ENCODE data around the gene ZKSCAN4.

DNA sequence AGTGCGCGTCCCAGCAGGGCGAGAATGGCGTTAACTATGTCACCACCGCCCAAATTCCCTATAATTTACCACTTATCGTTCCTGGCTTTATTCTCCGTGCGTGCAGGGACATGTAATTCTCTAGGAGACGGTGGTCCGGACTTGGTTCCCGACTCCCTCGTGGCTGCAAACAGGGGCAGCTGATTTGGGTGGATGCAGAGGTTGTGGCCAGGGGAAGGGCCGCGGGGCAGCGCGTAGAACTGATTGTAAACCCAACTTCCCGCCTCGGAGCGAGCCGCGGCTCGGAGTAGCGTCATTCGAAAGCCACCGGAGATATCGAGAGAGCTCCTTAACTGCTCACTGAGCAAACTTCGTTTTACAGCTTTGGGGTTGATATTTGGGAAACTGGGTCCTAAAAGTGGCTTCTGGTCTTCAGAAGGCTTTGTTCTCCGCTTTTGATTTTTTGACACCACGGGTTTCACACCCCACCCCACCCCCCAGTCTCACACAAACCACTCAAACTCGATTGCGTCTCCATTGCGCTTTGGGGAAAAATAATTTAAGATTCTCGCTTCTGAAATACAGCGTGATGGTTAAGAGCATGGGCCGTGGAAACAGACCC lies 44.5 kb downstream of the ZKSCAN4 start:
- TF ChIP-seq, protein P1, sequence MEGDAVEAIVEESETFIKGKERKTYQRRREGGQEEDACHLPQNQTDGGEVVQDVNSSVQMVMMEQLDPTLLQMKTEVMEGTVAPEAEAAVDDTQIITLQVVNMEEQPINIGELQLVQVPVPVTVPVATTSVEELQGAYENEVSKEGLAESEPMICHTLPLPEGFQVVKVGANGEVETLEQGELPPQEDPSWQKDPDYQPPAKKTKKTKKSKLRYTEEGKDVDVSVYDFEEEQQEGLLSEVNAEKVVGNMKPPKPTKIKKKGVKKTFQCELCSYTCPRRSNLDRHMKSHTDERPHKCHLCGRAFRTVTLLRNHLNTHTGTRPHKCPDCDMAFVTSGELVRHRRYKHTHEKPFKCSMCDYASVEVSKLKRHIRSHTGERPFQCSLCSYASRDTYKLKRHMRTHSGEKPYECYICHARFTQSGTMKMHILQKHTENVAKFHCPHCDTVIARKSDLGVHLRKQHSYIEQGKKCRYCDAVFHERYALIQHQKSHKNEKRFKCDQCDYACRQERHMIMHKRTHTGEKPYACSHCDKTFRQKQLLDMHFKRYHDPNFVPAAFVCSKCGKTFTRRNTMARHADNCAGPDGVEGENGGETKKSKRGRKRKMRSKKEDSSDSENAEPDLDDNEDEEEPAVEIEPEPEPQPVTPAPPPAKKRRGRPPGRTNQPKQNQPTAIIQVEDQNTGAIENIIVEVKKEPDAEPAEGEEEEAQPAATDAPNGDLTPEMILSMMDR (conservative IDR thresholded peaks at IDR 0.05 in 1 of 2, IDR thresholded peaks at IDR 0.05 in 1 of 2; ENCODE audit: extremely low read depth in 1 of 2, insufficient read depth in 1 of 2, low read depth in 1 of 2, low read length in 2 of 2): no peak
- peak; percentile 17 for TF ChIP-seq EZH2 (IDR thresholded peaks at IDR 0.05; ENCODE audit: borderline replicate concordance, low read length)

All from mammary epithelial cell (primary cell).